ENCODE results near the gene GRAPL.
"Not testable (repeated sequence)": the region's sequence is repeated elsewhere in the genome, so short reads cannot be mapped to it uniquely, and the experiment has no call there.

DNA sequence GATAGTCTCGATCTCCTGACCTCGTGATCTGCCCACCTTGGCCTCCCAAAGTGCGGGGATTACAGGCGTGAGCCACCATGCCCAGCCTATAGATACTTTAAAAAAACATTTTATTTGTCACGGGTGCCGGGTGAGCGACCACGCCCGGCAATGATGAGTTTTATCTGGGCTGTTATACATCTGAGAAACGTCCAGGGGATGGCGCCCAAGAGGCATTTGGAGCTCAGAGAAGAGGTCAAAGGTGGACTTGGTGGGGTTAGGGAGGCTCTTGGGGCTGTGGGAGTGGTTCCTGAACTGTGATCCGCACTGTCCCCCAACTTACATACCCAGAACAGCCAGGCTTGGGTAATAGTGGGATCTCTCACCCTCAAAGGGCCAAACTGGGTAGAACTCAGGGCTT is 8.7 kb upstream of the GRAPL start:
- not testable (repeated sequence) for TF ChIP-seq CTCF, POLR2A (IDR thresholded peaks at IDR 0.05)

Data from ovary (tissue), 3 donors.